GM23338 (cell line): Measurements from ENCODE around the gene AP1G2. TPM values are rescaled to one million over a fixed set of nuclear protein-coding genes. Genes with fewer than 3 reads are reported as not detected.

Experiments used
- EZH2phosphoT487 ChIP-seq: fragments of 200-600 bp; sonication (generic); IDR thresholded peaks from one replicate; pipeline ENCODE4 v1.8.1; 2018; ENCODE audit warnings: antibody characterized with exemption; ENCODE audit not compliant: unreplicated experiment
- STAT1 ChIP-seq: IDR thresholded peaks from one replicate; pipeline ENCODE4 v1.6.1; 2016; ENCODE audit warnings: antibody characterized with exemption; ENCODE audit not compliant: unreplicated experiment
- ZNF114 ChIP-seq: fragments of 250-450 bp; sonication (Bioruptor Pico); IDR thresholded peaks from 2 replicates; pipeline ENCODE4 v1.5.0; 2020; ENCODE audit warnings: mild to moderate bottlenecking, moderate library complexity
- ZNF331 ChIP-seq: fragments of 250-450 bp; sonication (Bioruptor Pico); IDR thresholded peaks from 2 replicates; pipeline ENCODE4 v1.5.0; 2020; ENCODE audit warnings: low read depth, mild to moderate bottlenecking, moderate library complexity
- ZNF462 ChIP-seq: fragments of 250-450 bp; sonication (Bioruptor Pico); IDR thresholded peaks from 2 replicates; pipeline ENCODE4 v1.5.0; 2020; ENCODE audit warnings: mild to moderate bottlenecking, moderate library complexity
- polyA plus RNA-seq: library from polyadenylated mRNA; unstranded; fragments of >200 nt; fragmentation: Nextera tagmentation; extraction: Ambion mirVana; gene quantifications from 2 replicates; pipeline ENCODE4 v1.2.1, GENCODE V29; 2016
- total RNA-seq: library from RNA; depleted of rRNA; stranded (reverse); fragments of >200 nt; shearing (Covaris generic); gene quantifications from 2 replicates; pipeline ENCODE4 v1.2.3, GENCODE V29; 2014
- TF ChIP-seq, protein P1 (sequence below), 2 experiments: fragments of 200-600 bp in 1 of 2; sonication (generic) in 1 of 2; conservative IDR thresholded peaks; 2 replicates each; pipeline versions ENCODE4 v1.5.1 to v1.6.1; 2016 to 2017; ENCODE audit warnings: antibody characterized with exemption in 2 of 2, low read depth in 2 of 2, mild to moderate bottlenecking in 2 of 2, moderate library complexity in 1 of 2
- TF ChIP-seq, protein P2 (sequence below): IDR thresholded peaks from one replicate; pipeline ENCODE4 v1.6.1; 2018; ENCODE audit warnings: antibody characterized with exemption; ENCODE audit not compliant: unreplicated experiment

Gene AP1G2
- total and polyA plus RNA-seq, 2 experiments from 2014 or later, result 55.3 to 63.5 TPM

DNA sequence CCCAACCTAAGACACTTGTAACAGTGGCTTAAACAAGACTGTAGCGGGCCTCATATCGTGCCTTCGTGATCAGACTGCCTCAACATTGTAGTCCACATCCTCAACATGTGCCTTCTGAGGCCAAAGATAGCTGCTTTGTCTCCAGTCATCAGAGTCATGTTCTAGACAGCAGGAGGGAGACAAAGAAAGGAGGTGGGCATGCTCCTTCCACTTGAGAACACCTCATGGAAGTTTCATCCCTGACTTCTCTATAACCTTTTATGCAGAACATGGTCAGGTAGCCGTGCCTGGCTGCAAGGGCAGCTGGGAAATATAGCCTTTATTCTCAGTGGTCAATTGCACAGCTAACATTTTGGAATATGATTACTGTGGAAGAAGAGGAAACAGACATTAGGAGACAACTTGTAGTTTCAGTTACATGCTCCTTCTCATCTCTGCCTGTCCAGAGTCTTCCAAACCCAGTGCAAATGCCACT, 43.3 kb upstream of the AP1G2 start (continued):
- TF ChIP-seq ZNF462 (CRISPR knock-in tag) (no peak), EZH2phosphoT487 (no peak), ZNF114 (CRISPR knock-in tag) (no peak), ZNF331 (CRISPR knock-in tag) (no peak), STAT1 (no peak)
- TF ChIP-seq, protein P1, sequence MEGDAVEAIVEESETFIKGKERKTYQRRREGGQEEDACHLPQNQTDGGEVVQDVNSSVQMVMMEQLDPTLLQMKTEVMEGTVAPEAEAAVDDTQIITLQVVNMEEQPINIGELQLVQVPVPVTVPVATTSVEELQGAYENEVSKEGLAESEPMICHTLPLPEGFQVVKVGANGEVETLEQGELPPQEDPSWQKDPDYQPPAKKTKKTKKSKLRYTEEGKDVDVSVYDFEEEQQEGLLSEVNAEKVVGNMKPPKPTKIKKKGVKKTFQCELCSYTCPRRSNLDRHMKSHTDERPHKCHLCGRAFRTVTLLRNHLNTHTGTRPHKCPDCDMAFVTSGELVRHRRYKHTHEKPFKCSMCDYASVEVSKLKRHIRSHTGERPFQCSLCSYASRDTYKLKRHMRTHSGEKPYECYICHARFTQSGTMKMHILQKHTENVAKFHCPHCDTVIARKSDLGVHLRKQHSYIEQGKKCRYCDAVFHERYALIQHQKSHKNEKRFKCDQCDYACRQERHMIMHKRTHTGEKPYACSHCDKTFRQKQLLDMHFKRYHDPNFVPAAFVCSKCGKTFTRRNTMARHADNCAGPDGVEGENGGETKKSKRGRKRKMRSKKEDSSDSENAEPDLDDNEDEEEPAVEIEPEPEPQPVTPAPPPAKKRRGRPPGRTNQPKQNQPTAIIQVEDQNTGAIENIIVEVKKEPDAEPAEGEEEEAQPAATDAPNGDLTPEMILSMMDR (conservative IDR thresholded peaks at IDR 0.05; ENCODE audit: low read depth in 2 of 2), result no peak
- TF ChIP-seq, protein P2, sequence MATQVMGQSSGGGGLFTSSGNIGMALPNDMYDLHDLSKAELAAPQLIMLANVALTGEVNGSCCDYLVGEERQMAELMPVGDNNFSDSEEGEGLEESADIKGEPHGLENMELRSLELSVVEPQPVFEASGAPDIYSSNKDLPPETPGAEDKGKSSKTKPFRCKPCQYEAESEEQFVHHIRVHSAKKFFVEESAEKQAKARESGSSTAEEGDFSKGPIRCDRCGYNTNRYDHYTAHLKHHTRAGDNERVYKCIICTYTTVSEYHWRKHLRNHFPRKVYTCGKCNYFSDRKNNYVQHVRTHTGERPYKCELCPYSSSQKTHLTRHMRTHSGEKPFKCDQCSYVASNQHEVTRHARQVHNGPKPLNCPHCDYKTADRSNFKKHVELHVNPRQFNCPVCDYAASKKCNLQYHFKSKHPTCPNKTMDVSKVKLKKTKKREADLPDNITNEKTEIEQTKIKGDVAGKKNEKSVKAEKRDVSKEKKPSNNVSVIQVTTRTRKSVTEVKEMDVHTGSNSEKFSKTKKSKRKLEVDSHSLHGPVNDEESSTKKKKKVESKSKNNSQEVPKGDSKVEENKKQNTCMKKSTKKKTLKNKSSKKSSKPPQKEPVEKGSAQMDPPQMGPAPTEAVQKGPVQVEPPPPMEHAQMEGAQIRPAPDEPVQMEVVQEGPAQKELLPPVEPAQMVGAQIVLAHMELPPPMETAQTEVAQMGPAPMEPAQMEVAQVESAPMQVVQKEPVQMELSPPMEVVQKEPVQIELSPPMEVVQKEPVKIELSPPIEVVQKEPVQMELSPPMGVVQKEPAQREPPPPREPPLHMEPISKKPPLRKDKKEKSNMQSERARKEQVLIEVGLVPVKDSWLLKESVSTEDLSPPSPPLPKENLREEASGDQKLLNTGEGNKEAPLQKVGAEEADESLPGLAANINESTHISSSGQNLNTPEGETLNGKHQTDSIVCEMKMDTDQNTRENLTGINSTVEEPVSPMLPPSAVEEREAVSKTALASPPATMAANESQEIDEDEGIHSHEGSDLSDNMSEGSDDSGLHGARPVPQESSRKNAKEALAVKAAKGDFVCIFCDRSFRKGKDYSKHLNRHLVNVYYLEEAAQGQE, result no peak
